Hepatocyte (in vitro differentiated cells): ENCODE data around the gene WWTR1. TPM values are rescaled to one million over a fixed set of nuclear protein-coding genes. Genes with fewer than 3 reads are reported as not detected.

Source experiments
- DNase-seq: peaks from one replicate; pipeline ENCODE4 v3.0.0-alpha.2; 2016; ENCODE audit warnings: low spot score
- H2AFZ ChIP-seq: fragments of 200-600 bp; sonication (generic); 2 replicates; pipeline ENCODE4 v1.6.0; 2016; ENCODE audit warnings: antibody characterized with exemption, mild to moderate bottlenecking
- H3K27ac ChIP-seq: fragments of 200-600 bp; sonication (generic); 2 replicates; pipeline ENCODE4 v1.5.1; 2016; ENCODE audit warnings: mild to moderate bottlenecking
- H3K27me3 ChIP-seq: fragments of 200-600 bp; sonication (generic); 2 replicates; pipeline ENCODE4 v1.6.1; 2016
- H3K36me3 ChIP-seq: fragments of 200-600 bp; sonication (generic); replicated peaks from 2 replicates; pipeline ENCODE4 v1.5.1; 2016; ENCODE audit warnings: low read depth; ENCODE audit not compliant: insufficient read depth
- H3K4me1 ChIP-seq: fragments of 200-600 bp; sonication (generic); 2 replicates; pipeline ENCODE4 v1.5.1; 2016; ENCODE audit warnings: mild to moderate bottlenecking, moderate library complexity; ENCODE audit not compliant: insufficient read depth
- H3K4me2 ChIP-seq: fragments of 200-600 bp; sonication (generic); 2 replicates; pipeline ENCODE4 v1.6.0; 2016
- H3K4me3 ChIP-seq: fragments of 200-600 bp; sonication (generic); 2 replicates; pipeline ENCODE4 v1.5.1; 2016; ENCODE audit warnings: mild to moderate bottlenecking
- H3K79me2 ChIP-seq: fragments of 200-600 bp; sonication (generic); 2 replicates; pipeline ENCODE4 v1.6.0; 2017; ENCODE audit warnings: mild to moderate bottlenecking
- H3K9me2 ChIP-seq: fragments of 200-600 bp; sonication (generic); replicated peaks from 2 replicates; pipeline ENCODE4 v1.6.0; 2017; ENCODE audit warnings: mild to moderate bottlenecking; ENCODE audit not compliant: insufficient read depth
- H3K9me3 ChIP-seq: fragments of 200-600 bp; sonication (generic); 2 replicates; pipeline ENCODE4 v1.5.1; 2016; ENCODE audit warnings: low read depth, mild to moderate bottlenecking
- H4K20me1 ChIP-seq: fragments of 200-600 bp; sonication (generic); 2 replicates; pipeline ENCODE4 v1.6.0; 2016; ENCODE audit warnings: mild to moderate bottlenecking; ENCODE audit not compliant: insufficient read depth, poor library complexity, severe bottlenecking
- CTCF ChIP-seq: fragments of 200-600 bp; sonication (generic); IDR thresholded peaks from 2 replicates; pipeline ENCODE4 v1.5.1; 2016; ENCODE audit warnings: antibody characterized with exemption, mild to moderate bottlenecking; ENCODE audit not compliant: poor library complexity
- EZH2 ChIP-seq: fragments of 200-600 bp; sonication (generic); IDR thresholded peaks from 2 replicates; pipeline ENCODE4 v1.6.1; 2016; ENCODE audit warnings: antibody characterized with exemption, mild to moderate bottlenecking, borderline replicate concordance
- EZH2phosphoT487 ChIP-seq: fragments of 200-600 bp; sonication (generic); IDR thresholded peaks from one replicate; pipeline ENCODE4 v1.6.1; 2018; ENCODE audit warnings: antibody characterized with exemption, mild to moderate bottlenecking, low read depth, moderate library complexity; ENCODE audit not compliant: unreplicated experiment, severe bottlenecking
- WGBS: methylation state at CpG from one replicate; pipeline ENCODE4 v1.1.6; 2016; ENCODE audit warnings: low lambda C conversion rate; ENCODE audit errors: missing lambda C conversion rate; 5-methylcytosine and 5-hydroxymethylcytosine counted together
- polyA plus RNA-seq: library from polyadenylated mRNA; unstranded; fragments of >200 nt; fragmentation: Nextera tagmentation; extraction: Ambion mirVana; gene quantifications from 2 replicates; pipeline ENCODE4 v1.2.1, GENCODE V29; 2016
- total RNA-seq: library from RNA; depleted of rRNA; stranded (reverse); fragments of >200 nt; gene quantifications from 2 replicates; pipeline ENCODE4 v1.2.3, GENCODE V29; 2014

Gene WWTR1
- total and polyA plus RNA-seq, 2 experiments from 2014 or later = 40.5 to 54.7 TPM

DNA sequence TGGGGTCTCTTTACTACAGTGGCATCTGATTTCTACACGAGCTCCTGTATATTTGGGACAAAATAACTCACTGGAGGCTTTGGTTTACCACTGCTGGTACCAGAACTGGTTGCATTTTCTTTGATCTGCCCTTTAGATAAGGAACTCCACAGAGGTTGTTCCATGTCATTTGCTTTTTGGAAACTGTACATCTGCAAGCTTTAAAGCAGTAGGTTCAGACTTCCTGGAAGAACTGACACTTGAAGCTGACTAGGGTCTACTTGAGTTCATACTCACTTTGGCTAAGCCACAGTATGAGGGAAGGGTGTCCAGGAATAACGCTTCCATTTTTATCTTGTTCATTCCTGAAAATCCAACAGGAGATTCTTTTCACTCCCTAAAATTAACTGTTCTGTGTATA, 86.4 kb downstream of the WWTR1 start:
- no peaks in the 10 kb centered on the region for H3K27me3 ChIP-seq
- no peaks in the 10 kb centered on the region for H3K9me3 ChIP-seq
- H3K27ac ChIP-seq = no peak overlapping the region
- peaks cover 21% of the 10 kb centered on the region for H3K4me1 ChIP-seq
- no peaks in the 10 kb centered on the region for H3K9me2 ChIP-seq
- H3K4me3 ChIP-seq = no peak overlapping the region
- TF ChIP-seq EZH2 (no peak), CTCF (no peak), EZH2phosphoT487 (no peak)
- no peak for DNase-seq
- no peaks in the 10 kb centered on the region for H3K36me3 ChIP-seq
- no peak overlapping the region for H2AFZ ChIP-seq
- WGBS = 77% methylated on average over 2 of the region's 2 CpGs
- no peak overlapping the region for H3K4me2 ChIP-seq
- no peaks in the 10 kb centered on the region for H4K20me1 ChIP-seq
- peaks cover 35% of the 10 kb centered on the region for H3K79me2 ChIP-seq

- no peaks in the 10 kb centered on the region for H3K36me3 ChIP-seq
- H3K4me3 ChIP-seq = no peak overlapping the region
- no peaks in the 10 kb centered on the region for H3K27me3 ChIP-seq
- no peak overlapping the region for H3K4me2 ChIP-seq
- DNase-seq = no peak
- peaks cover 39% of the 10 kb centered on the region for H3K79me2 ChIP-seq
- WGBS = 97% methylated on average over 8 of the region's 8 CpGs
- no peak overlapping the region for H3K27ac ChIP-seq
- H3K4me1 ChIP-seq = peaks cover 15% of the 10 kb centered on the region
- H2AFZ ChIP-seq = no peak overlapping the region
- no peaks in the 10 kb centered on the region for H3K9me3 ChIP-seq
- H3K9me2 ChIP-seq = no peaks in the 10 kb centered on the region
- no peaks in the 10 kb centered on the region for H4K20me1 ChIP-seq
- TF ChIP-seq EZH2 (no peak), EZH2phosphoT487 (no peak), CTCF (no peak)
Measured at GRCh38 chr3:149570016-149570415, 87.8 kb downstream of the WWTR1 start.

GRCh38 chr3:149567381-149567780, 90.4 kb downstream of the WWTR1 start:
- Histone ChIP-seq H3K9me2 (no peaks in the 10 kb centered on the region), H4K20me1 (no peaks in the 10 kb centered on the region), H3K4me1 (peaks cover 14% of the 10 kb centered on the region), H3K36me3 (no peaks in the 10 kb centered on the region), H2AFZ (no peak overlapping the region), H3K27me3 (no peaks in the 10 kb centered on the region), H3K9me3 (no peaks in the 10 kb centered on the region), H3K79me2 (peaks cover 42% of the 10 kb centered on the region), H3K4me2 (no peak overlapping the region), H3K27ac (peak overlapping the region; percentile 77), H3K4me3 (no peak overlapping the region)
- WGBS = 63% methylated on average over 2 of the region's 2 CpGs
- DNase-seq = no peak
- TF ChIP-seq CTCF (no peak), EZH2phosphoT487 (no peak), EZH2 (no peak)
